ENCODE measurements around the gene PLSCR4.
A peak's percentile ranks its signal among the peaks of the same experiment; 100 is the strongest.
"Not testable (repeated sequence)": the region's sequence is repeated elsewhere in the genome, so short reads cannot be mapped to it uniquely, and the experiment has no call there.

PLSCR4 gene

GRCh38 chr3:146269271-146269670 is 18.4 kb upstream of the PLSCR4 start:
- Histone ChIP-seq H3K36me3 (ENCODE audit: insufficient read depth, low read length) (no peaks in the 10 kb centered on the region), H3K4me1 (ENCODE audit: control insufficient read depth, insufficient read depth, low read length) (peaks cover 3% of the 10 kb centered on the region), H3K4me2 (ENCODE audit: low read length) (no peak overlapping the region), H3K27me3 (ENCODE audit: control insufficient read depth, insufficient read depth, low read length) (no peaks in the 10 kb centered on the region), H3K9me3 (replicated peaks; ENCODE audit: low read length) (no peaks in the 10 kb centered on the region), H3K4me3 (ENCODE audit: low read length) (no peak overlapping the region), H3K9ac (ENCODE audit: low read depth, low read length) (no peak overlapping the region)

- no peaks in the 10 kb centered on the region for H3K36me3 ChIP-seq (ENCODE audit: insufficient read depth, low read length)
Observed at GRCh38 chr3:146268535-146269219, 17.8 kb upstream of the PLSCR4 start.

GRCh38 chr3:146265720-146266119 is 14.8 kb upstream of the PLSCR4 start:
- Histone ChIP-seq H3K4me1 (ENCODE audit: control insufficient read depth, insufficient read depth, low read length) (no peaks in the 10 kb centered on the region), H3K4me3 (ENCODE audit: low read length) (no peak overlapping the region), H3K27me3 (ENCODE audit: control insufficient read depth, insufficient read depth, low read length) (no peaks in the 10 kb centered on the region)

More at GRCh38 chr3:146268535-146269219, 17.8 kb upstream of the PLSCR4 start:
- H3K4me3 ChIP-seq (ENCODE audit: low read length) = no peak overlapping the region
- no peak overlapping the region for H3K4me2 ChIP-seq (ENCODE audit: low read length)
- no peaks in the 10 kb centered on the region for H3K4me1 ChIP-seq (ENCODE audit: control insufficient read depth, insufficient read depth, low read length)
- no peak overlapping the region for H3K9ac ChIP-seq (ENCODE audit: low read depth, low read length)
- no peaks in the 10 kb centered on the region for H3K9me3 ChIP-seq (replicated peaks; ENCODE audit: low read length)
- no peaks in the 10 kb centered on the region for H3K27me3 ChIP-seq (ENCODE audit: control insufficient read depth, insufficient read depth, low read length)

GRCh38 chr3:146262371-146263110 is 11.6 kb upstream of the PLSCR4 start:
- no peaks in the 10 kb centered on the region for H3K4me1 ChIP-seq (ENCODE audit: control insufficient read depth, insufficient read depth, low read length)
- no peaks in the 10 kb centered on the region for H3K36me3 ChIP-seq (ENCODE audit: insufficient read depth, low read length)
- H3K27me3 ChIP-seq (ENCODE audit: control insufficient read depth, insufficient read depth, low read length) = no peaks in the 10 kb centered on the region
- H3K4me2 ChIP-seq (ENCODE audit: low read length) = no peak overlapping the region
- no peak overlapping the region for H3K4me3 ChIP-seq (ENCODE audit: low read length)
- H3K9me3 ChIP-seq (replicated peaks; ENCODE audit: low read length) = no peaks in the 10 kb centered on the region
- no peak overlapping the region for H3K9ac ChIP-seq (ENCODE audit: low read depth, low read length)

More at GRCh38 chr3:146265720-146266119, 14.8 kb upstream of the PLSCR4 start:
- no peak overlapping the region for H3K9ac ChIP-seq (ENCODE audit: low read depth, low read length)
- no peaks in the 10 kb centered on the region for H3K36me3 ChIP-seq (ENCODE audit: insufficient read depth, low read length)
- H3K9me3 ChIP-seq (replicated peaks; ENCODE audit: low read length) = no peaks in the 10 kb centered on the region
- H3K4me2 ChIP-seq (ENCODE audit: low read length) = no peak overlapping the region

GRCh38 chr3:146259880-146260589 is 9.1 kb upstream of the PLSCR4 start:
- H3K36me3 ChIP-seq (ENCODE audit: insufficient read depth, low read length) = no peaks in the 10 kb centered on the region

GRCh38 chr3:146256851-146257486 is 6.1 kb upstream of the PLSCR4 start:
- H3K4me2 ChIP-seq (ENCODE audit: low read length) = no peak overlapping the region
- H3K4me3 ChIP-seq (ENCODE audit: low read length) = no peak overlapping the region
- H3K9ac ChIP-seq (ENCODE audit: low read depth, low read length) = no peak overlapping the region
- H3K36me3 ChIP-seq (ENCODE audit: insufficient read depth, low read length) = no peaks in the 10 kb centered on the region
- no peaks in the 10 kb centered on the region for H3K27me3 ChIP-seq (ENCODE audit: control insufficient read depth, insufficient read depth, low read length)
- H3K4me1 ChIP-seq (ENCODE audit: control insufficient read depth, insufficient read depth, low read length) = peaks cover under 1% of the 10 kb centered on the region
- H3K9me3 ChIP-seq (replicated peaks; ENCODE audit: low read length) = no peaks in the 10 kb centered on the region

More at GRCh38 chr3:146259880-146260589, 9.1 kb upstream of the PLSCR4 start:
- no peaks in the 10 kb centered on the region for H3K9me3 ChIP-seq (replicated peaks; ENCODE audit: low read length)
- no peak overlapping the region for H3K4me3 ChIP-seq (ENCODE audit: low read length)
- no peaks in the 10 kb centered on the region for H3K27me3 ChIP-seq (ENCODE audit: control insufficient read depth, insufficient read depth, low read length)
- H3K9ac ChIP-seq (ENCODE audit: low read depth, low read length) = no peak overlapping the region
- no peaks in the 10 kb centered on the region for H3K4me1 ChIP-seq (ENCODE audit: control insufficient read depth, insufficient read depth, low read length)
- H3K4me2 ChIP-seq (ENCODE audit: low read length) = no peak overlapping the region

GRCh38 chr3:146252445-146252844 is 1.5 kb upstream of the PLSCR4 start:
- H3K4me2 ChIP-seq (ENCODE audit: low read length); H3K9me3 ChIP-seq (replicated peaks; ENCODE audit: low read length); H3K9ac ChIP-seq (ENCODE audit: low read depth, low read length); H3K36me3 ChIP-seq (ENCODE audit: insufficient read depth, low read length); H3K27me3 ChIP-seq (ENCODE audit: control insufficient read depth, insufficient read depth, low read length); H3K4me3 ChIP-seq (ENCODE audit: low read length); H3K4me1 ChIP-seq (ENCODE audit: control insufficient read depth, insufficient read depth, low read length): not testable (repeated sequence)

- Histone ChIP-seq H3K27me3 (ENCODE audit: control insufficient read depth, insufficient read depth, low read length) (no peaks in the 10 kb centered on the region), H3K9ac (ENCODE audit: low read depth, low read length) (peak overlapping the region; percentile 86), H3K36me3 (ENCODE audit: insufficient read depth, low read length) (no peaks in the 10 kb centered on the region), H3K4me2 (ENCODE audit: low read length) (peak overlapping the region; percentile 81), H3K9me3 (replicated peaks; ENCODE audit: low read length) (no peaks in the 10 kb centered on the region), H3K4me3 (ENCODE audit: low read length) (peak overlapping the region; percentile 95), H3K4me1 (ENCODE audit: control insufficient read depth, insufficient read depth, low read length) (peaks cover 7% of the 10 kb centered on the region)
Observed at GRCh38 chr3:146249921-146250320, 984 bp downstream of the PLSCR4 start.

GRCh38 chr3:146247911-146248310 is 3.0 kb downstream of the PLSCR4 start:
- no peaks in the 10 kb centered on the region for H3K9me3 ChIP-seq (replicated peaks; ENCODE audit: low read length)
- H3K27me3 ChIP-seq (ENCODE audit: control insufficient read depth, insufficient read depth, low read length) = no peaks in the 10 kb centered on the region
- H3K4me1 ChIP-seq (ENCODE audit: control insufficient read depth, insufficient read depth, low read length) = peaks cover 7% of the 10 kb centered on the region
- no peak overlapping the region for H3K4me2 ChIP-seq (ENCODE audit: low read length)
- no peak overlapping the region for H3K9ac ChIP-seq (ENCODE audit: low read depth, low read length)
- H3K4me3 ChIP-seq (ENCODE audit: low read length) = no peak overlapping the region
- H3K36me3 ChIP-seq (ENCODE audit: insufficient read depth, low read length) = no peaks in the 10 kb centered on the region

- Histone ChIP-seq H3K4me1 (ENCODE audit: control insufficient read depth, insufficient read depth, low read length) (peaks cover 7% of the 10 kb centered on the region), H3K4me3 (ENCODE audit: low read length) (no peak overlapping the region), H3K27me3 (ENCODE audit: control insufficient read depth, insufficient read depth, low read length) (no peaks in the 10 kb centered on the region), H3K9ac (ENCODE audit: low read depth, low read length) (no peak overlapping the region), H3K4me2 (ENCODE audit: low read length) (no peak overlapping the region), H3K36me3 (ENCODE audit: insufficient read depth, low read length) (no peaks in the 10 kb centered on the region), H3K9me3 (replicated peaks; ENCODE audit: low read length) (no peaks in the 10 kb centered on the region)
Observed at GRCh38 chr3:146246526-146246925, 4.4 kb downstream of the PLSCR4 start.

- H3K4me2 ChIP-seq (ENCODE audit: low read length) = no peak overlapping the region
- no peaks in the 10 kb centered on the region for H3K9me3 ChIP-seq (replicated peaks; ENCODE audit: low read length)
- no peaks in the 10 kb centered on the region for H3K27me3 ChIP-seq (ENCODE audit: control insufficient read depth, insufficient read depth, low read length)
- H3K4me1 ChIP-seq (ENCODE audit: control insufficient read depth, insufficient read depth, low read length) = peaks cover 5% of the 10 kb centered on the region
- no peak overlapping the region for H3K9ac ChIP-seq (ENCODE audit: low read depth, low read length)
- no peak overlapping the region for H3K4me3 ChIP-seq (ENCODE audit: low read length)
- no peaks in the 10 kb centered on the region for H3K36me3 ChIP-seq (ENCODE audit: insufficient read depth, low read length)
Observed at GRCh38 chr3:146243559-146243958, 7.3 kb downstream of the PLSCR4 start.
